Natural killer cell treated with Interleukin-12 subunit alpha and Interleukin-12 subunit beta and Interleukin-15 and Interleukin-18, amount 100 ng/mL, for 72 hours (primary cell): ENCODE results near the gene SEPHS2. TPM values are rescaled to one million over a fixed set of nuclear protein-coding genes. Genes with fewer than 3 reads are reported as not detected.
"Not testable (repeated sequence)": the region's sequence is repeated elsewhere in the genome, so short reads cannot be mapped to it uniquely, and the experiment has no call there.

ENCODE experiments used
- ATAC-seq, 2 donors: fragments of 150-1000 bp; cut with Tn5 transposase in 1 of 2; sonication (Bioruptor Pico), chemical (Tn5 transposase) in 1 of 2; 2 replicates each; pipeline ENCODE4 v1.10.0; 2021
- DNase-seq: peaks from one replicate; pipeline ENCODE4 v3.0.0; 2022; ENCODE audit warnings: low spot score
- H3K27ac Mint-ChIP-seq, 2 donors: 1 replicate in 1 of 2; 2 replicates in 1 of 2; pipeline ENCODE4 v1.8.0; 2022; ENCODE audit warnings: mixed read lengths in 2 of 2, mild to moderate bottlenecking in 1 of 2, moderate library complexity in 1 of 2
- H3K27me3 Mint-ChIP-seq, 2 donors: 1 replicate in 1 of 2; 2 replicates in 1 of 2; pipeline ENCODE4 v1.8.0; 2022; ENCODE audit warnings: mixed read lengths in 2 of 2
- H3K36me3 Mint-ChIP-seq: one replicate; pipeline ENCODE4 v1.8.0; 2022; ENCODE audit warnings: mixed read lengths
- H3K4me1 Mint-ChIP-seq, 2 donors: 1 replicate in 1 of 2; 2 replicates in 1 of 2; pipeline ENCODE4 v1.8.0; 2022; ENCODE audit warnings: low read depth in 2 of 2, mixed read lengths in 2 of 2, mild to moderate bottlenecking in 1 of 2
- H3K4me3 Mint-ChIP-seq: one replicate; pipeline ENCODE4 v1.8.0; 2022; ENCODE audit warnings: mixed read lengths
- H3K9me3 Mint-ChIP-seq: 2 replicates; pipeline ENCODE4 v1.8.0; 2022; ENCODE audit warnings: mixed read lengths
- total RNA-seq, 2 donors: library from RNA; stranded (reverse); gene quantifications; one replicate each; pipeline ENCODE4 v1.2.3, GENCODE V29; 2022

SEPHS2 gene
- total RNA-seq, 2 donors from 2014 or later: 84.7 to 91.4 TPM

DNA sequence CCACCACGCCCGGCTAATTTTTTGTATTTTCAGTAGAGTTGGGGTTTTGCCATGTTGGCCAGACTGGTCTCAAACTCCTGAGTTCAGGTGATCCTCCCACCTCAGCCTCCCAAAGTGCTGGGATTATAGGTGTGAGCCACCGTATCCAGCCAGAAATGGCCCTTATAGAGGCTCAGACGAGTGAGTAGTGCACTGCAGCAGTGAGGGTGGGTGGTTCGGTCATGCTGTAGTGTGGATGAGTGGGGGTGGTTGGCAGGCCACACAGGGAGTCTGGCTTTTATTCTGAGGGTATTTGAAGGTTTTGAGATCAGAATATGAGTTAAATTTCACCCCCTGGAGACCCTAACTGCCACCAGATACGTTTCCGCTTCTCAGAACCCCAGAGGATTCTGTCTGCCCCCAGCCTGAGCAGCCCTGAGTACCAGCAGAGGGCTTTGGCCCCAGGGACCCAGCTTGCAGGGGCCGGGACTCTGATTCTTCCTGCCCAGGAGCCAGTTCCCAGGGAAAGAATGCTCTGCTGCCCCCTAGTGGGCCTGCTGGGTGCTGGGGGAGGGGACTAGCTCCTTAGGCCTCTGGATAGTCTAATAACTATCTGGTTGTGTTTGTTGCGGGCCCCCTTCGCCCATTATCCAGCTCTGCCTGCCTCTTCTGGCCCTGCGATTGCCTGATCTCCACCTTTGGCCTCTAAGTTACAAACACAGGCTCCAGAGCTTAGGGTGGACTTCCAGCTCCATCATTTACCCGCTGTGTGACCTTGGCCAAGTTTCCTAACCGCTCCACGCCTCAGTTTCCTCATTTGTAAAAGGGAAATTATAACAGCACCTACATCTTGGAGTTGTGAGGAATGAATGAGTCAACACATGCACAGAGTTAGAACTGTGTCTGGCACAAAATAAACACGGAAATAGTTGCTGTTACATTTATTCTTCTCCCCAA is 36.3 kb downstream of the SEPHS2 start:
- ATAC-seq (peak; percentile 64 to 69), DNase-seq (peak; percentile 93)
- Mint-ChIP-seq H3K4me1 (peaks cover 18 to 23% of the 10 kb centered on the region in 2 donors), H3K9me3 (no peaks in the 10 kb centered on the region), H3K27me3 (no peaks in the 10 kb centered on the region), H3K36me3 (peaks cover 5% of the 10 kb centered on the region), H3K4me3 (no peak overlapping the region), H3K27ac (no peak overlapping the region)

- ATAC-seq (no peak), DNase-seq (no peak)
- Mint-ChIP-seq H3K4me1 (peaks cover 18 to 20% of the 10 kb centered on the region in 2 donors), H3K4me3 (peak overlapping the region; percentile 97), H3K36me3 (peaks cover 5% of the 10 kb centered on the region), H3K27me3 (peaks cover 0 to 4% of the 10 kb centered on the region in 2 donors), H3K27ac (peak overlapping the region in 1 of 2 donors; percentile 35), H3K9me3 (no peaks in the 10 kb centered on the region)
These were observed 37.7 kb downstream of the SEPHS2 start for GRCh38 chr16:30407804-30408534.

- Mint-ChIP-seq H3K36me3 (peaks cover 4% of the 10 kb centered on the region), H3K27ac (peak within 1 kb of the TSS; percentile 35 to 80), H3K4me1 (peaks cover 18 to 20% of the 10 kb centered on the region in 2 donors), H3K4me3 (peak within 1 kb of the TSS; percentile 97), H3K27me3 (peaks cover 0 to 4% of the 10 kb centered on the region in 2 donors), H3K9me3 (no peaks in the 10 kb centered on the region)
- DNase-seq (peak; percentile 95), ATAC-seq (peak; percentile 98)
These were observed 38.4 kb downstream of the SEPHS2 start, which contains the start of gene ZNF771 for GRCh38 chr16:30407102-30407803. Gene ZNF771 (plus strand): TSS chr16:30407606. CDS start chr16:30408054, 448 bp downstream.

DNA sequence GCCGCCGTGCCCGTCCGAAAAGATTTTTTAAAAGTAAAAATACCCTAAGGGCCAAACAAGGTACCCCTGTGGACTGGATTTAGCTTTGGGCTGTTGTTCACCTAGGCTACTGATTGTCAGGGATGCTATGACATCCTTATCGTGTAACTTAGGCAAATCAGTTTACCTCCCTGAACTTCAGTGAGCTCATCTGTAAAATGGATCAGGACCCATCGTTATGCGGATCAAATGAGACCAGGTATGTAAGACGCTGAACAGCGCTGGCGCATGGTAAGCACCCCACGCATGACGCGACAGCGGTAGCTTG is 38.9 kb downstream of the SEPHS2 start:
- no peak for DNase-seq
- Mint-ChIP-seq H3K4me3 (peak overlapping the region; percentile 97), H3K4me1 (peaks cover 16 to 21% of the 10 kb centered on the region in 2 donors), H3K27me3 (peaks cover 0 to 4% of the 10 kb centered on the region in 2 donors), H3K9me3 (no peaks in the 10 kb centered on the region), H3K36me3 (no peaks in the 10 kb centered on the region), H3K27ac (peak overlapping the region; percentile 12 to 80)
- ATAC-seq: peak; percentile 6 to 20

- DNase-seq (no peak), ATAC-seq (no peak)
- Mint-ChIP-seq H3K36me3 (no peaks in the 10 kb centered on the region), H3K27ac (peak overlapping the region in 1 of 2 donors; percentile 86), H3K4me1 (peaks cover 24 to 27% of the 10 kb centered on the region in 2 donors), H3K4me3 (peak overlapping the region; percentile 95), H3K9me3 (no peaks in the 10 kb centered on the region), H3K27me3 (peaks cover 0 to 4% of the 10 kb centered on the region in 2 donors)
These were observed 43.8 kb downstream of the SEPHS2 start for GRCh38 chr16:30401768-30402425.

DNA sequence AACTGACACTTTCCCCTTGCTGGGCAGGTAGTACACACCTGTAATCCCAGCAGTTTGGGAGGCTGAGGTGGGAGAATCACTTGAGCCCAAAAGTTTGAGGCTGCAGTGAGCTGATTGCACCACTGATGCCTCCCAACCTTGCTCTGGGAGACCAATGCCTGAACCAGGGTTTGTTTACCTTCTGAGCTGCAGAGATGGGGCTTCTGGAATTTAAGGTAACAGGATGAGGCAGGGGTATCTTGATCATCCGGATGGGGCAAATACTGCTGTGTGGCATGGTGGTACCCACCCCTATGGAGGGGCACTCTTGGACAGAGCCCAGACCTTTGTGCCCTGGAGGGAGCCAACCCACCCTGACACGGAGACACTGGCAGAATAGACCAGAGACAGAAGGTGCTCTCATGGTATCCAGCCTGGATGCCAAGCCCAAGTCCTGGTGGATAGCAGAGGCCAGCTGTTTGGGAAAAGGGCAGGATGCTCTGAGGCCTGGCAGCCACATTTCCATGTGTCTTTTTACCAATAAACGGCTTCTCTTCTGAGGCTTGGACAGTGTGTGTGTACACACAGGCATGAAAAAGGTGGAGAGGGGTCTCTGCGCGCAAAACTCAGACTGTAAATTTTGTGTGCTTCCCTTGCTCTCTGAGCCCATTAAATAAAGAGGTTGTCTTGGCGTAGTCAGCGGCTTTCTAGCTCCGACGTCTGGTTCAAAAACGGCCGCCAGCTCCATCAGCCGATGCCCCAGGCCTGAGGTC is 46.1 kb downstream of the SEPHS2 start:
- peaks cover 34 to 40% of the 10 kb centered on the region in 2 donors for H3K4me1 Mint-ChIP-seq
- DNase-seq: no peak
- peak overlapping the region; percentile 95 for H3K4me3 Mint-ChIP-seq
- H3K27ac Mint-ChIP-seq: peak overlapping the region; percentile 73 to 86
- peaks cover 0 to 4% of the 10 kb centered on the region in 2 donors for H3K27me3 Mint-ChIP-seq
- no peak for ATAC-seq
- no peaks in the 10 kb centered on the region for H3K36me3 Mint-ChIP-seq
- H3K9me3 Mint-ChIP-seq: no peaks in the 10 kb centered on the region

- peaks cover 37 to 44% of the 10 kb centered on the region in 2 donors for H3K4me1 Mint-ChIP-seq
- DNase-seq (no peak), ATAC-seq (no peak)
- no peaks in the 10 kb centered on the region for H3K36me3 Mint-ChIP-seq
- H3K27me3 Mint-ChIP-seq: peaks cover 0 to 4% of the 10 kb centered on the region in 2 donors
- no peaks in the 10 kb centered on the region for H3K9me3 Mint-ChIP-seq
- peak overlapping the region; percentile 54 to 73 for H3K27ac Mint-ChIP-seq
- peak overlapping the region; percentile 95 for H3K4me3 Mint-ChIP-seq
These were observed 46.8 kb downstream of the SEPHS2 start for GRCh38 chr16:30398661-30399434.

- ATAC-seq (peak; percentile 29 to 38), DNase-seq (peak; percentile 69)
- Mint-ChIP-seq H3K4me3 (peak overlapping the region; percentile 95), H3K36me3 (no peaks in the 10 kb centered on the region), H3K27me3 (peaks cover 0 to under 1% of the 10 kb centered on the region in 2 donors), H3K4me1 (peaks cover 37 to 44% of the 10 kb centered on the region in 2 donors), H3K27ac (peak overlapping the region in 1 of 2 donors; percentile 41), H3K9me3 (no peaks in the 10 kb centered on the region)
These were observed 47.7 kb downstream of the SEPHS2 start for GRCh38 chr16:30397776-30398660.

GRCh38 chr16:30397056-30397455 is 48.6 kb downstream of the SEPHS2 start:
- H3K4me3 Mint-ChIP-seq: peak overlapping the region; percentile 95
- H3K27ac Mint-ChIP-seq: peak overlapping the region; percentile 65
- ATAC-seq (no peak), DNase-seq (no peak)
- no peaks in the 10 kb centered on the region for H3K27me3 Mint-ChIP-seq
- no peaks in the 10 kb centered on the region for H3K9me3 Mint-ChIP-seq
- peaks cover 37 to 44% of the 10 kb centered on the region in 2 donors for H3K4me1 Mint-ChIP-seq
- no peaks in the 10 kb centered on the region for H3K36me3 Mint-ChIP-seq

- not testable (repeated sequence) for H3K9me3 Mint-ChIP-seq, ATAC-seq, DNase-seq, H3K27me3 Mint-ChIP-seq, H3K36me3 Mint-ChIP-seq
- Mint-ChIP-seq H3K4me3 (peak overlapping the region; percentile 95), H3K27ac (peak overlapping the region; percentile 65), H3K4me1 (peaks cover 35 to 42% of the 10 kb centered on the region in 2 donors)
These were observed 49.0 kb downstream of the SEPHS2 start for GRCh38 chr16:30396627-30397026.

- H3K27ac Mint-ChIP-seq: peak overlapping the region; percentile 65
- no peaks in the 10 kb centered on the region for H3K9me3 Mint-ChIP-seq
- H3K4me3 Mint-ChIP-seq: peak overlapping the region; percentile 95
These were observed 49.6 kb downstream of the SEPHS2 start for GRCh38 chr16:30395992-30396585.

More at GRCh38 chr16:30395992-30396585, 49.6 kb downstream of the SEPHS2 start:
- Mint-ChIP-seq H3K27me3 (no peaks in the 10 kb centered on the region), H3K36me3 (no peaks in the 10 kb centered on the region), H3K4me1 (peaks cover 32 to 36% of the 10 kb centered on the region in 2 donors)
- ATAC-seq (no peak), DNase-seq (no peak)
